ENCODE data around the gene TEX44.

DNA sequence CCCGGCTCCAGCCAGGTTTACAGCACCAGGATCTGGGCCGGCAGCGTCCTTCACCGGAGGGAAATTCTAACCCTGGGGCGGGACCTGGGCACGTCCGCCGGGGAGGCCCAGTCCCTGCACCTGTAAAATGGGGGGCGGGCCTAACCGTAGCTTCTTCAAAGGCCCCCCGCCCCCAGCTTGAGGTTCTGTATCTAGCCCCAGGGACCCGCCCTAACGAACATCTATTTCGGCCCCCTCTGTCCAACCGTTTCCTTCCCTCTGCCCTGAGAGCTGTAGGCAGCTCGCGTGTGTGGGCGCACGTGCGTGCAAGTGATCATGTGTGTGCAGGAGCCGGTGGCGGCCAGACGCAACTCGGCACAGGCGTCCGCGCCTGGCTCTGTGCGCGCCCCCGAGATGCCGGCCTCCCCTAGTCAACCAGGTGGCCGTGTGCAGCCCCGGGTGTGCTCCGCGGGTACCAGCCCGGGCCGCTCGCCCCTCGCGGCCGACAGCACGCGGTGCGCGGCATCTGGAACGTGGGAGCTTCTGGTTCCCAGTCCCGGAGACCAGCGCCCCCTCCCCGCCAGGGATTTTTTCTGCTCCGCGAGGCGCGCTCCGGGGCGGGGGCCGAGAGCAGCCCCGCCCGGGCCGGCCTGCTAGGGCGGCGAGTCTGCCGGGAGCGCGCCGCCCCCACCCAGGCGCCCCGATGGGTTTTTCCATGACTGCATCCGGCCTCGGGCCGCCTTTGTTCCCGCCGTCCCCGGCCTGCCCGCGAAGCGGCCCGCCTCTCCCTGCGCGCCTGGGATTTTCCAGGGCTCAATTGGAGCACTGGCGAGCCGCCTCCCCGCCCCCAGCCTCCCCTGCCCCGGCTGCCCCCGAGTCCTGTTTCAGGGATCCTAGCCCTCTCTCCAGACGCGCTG is 21.2 kb downstream of the TEX44 start:
- TF ChIP-seq, protein P1, sequence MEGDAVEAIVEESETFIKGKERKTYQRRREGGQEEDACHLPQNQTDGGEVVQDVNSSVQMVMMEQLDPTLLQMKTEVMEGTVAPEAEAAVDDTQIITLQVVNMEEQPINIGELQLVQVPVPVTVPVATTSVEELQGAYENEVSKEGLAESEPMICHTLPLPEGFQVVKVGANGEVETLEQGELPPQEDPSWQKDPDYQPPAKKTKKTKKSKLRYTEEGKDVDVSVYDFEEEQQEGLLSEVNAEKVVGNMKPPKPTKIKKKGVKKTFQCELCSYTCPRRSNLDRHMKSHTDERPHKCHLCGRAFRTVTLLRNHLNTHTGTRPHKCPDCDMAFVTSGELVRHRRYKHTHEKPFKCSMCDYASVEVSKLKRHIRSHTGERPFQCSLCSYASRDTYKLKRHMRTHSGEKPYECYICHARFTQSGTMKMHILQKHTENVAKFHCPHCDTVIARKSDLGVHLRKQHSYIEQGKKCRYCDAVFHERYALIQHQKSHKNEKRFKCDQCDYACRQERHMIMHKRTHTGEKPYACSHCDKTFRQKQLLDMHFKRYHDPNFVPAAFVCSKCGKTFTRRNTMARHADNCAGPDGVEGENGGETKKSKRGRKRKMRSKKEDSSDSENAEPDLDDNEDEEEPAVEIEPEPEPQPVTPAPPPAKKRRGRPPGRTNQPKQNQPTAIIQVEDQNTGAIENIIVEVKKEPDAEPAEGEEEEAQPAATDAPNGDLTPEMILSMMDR (IDR thresholded peaks at IDR 0.05), result peak in 4 of 7 experiments; percentile 12 to 46 (median 20)
- TF ChIP-seq POLR2A (IDR thresholded peaks at IDR 0.05) (no peak), POLR2AphosphoS5 (IDR thresholded peaks at IDR 0.05) (peak; percentile 75 to 79 (median 79)), EP300 (IDR thresholded peaks at IDR 0.05) (no peak)

Measured in stomach (tissue), 4 donors.